Endothelial cell of umbilical vein (primary cell): ENCODE measurements around the gene CRY1. TPM values are rescaled to one million over a fixed set of nuclear protein-coding genes. Genes with fewer than 3 reads are reported as not detected.

Source experiments
- BruUV-seq: library from RNA; stranded (reverse); fragments of 400-500 nt; replicated peaks from 2 replicates; lab custom pipeline; 2021; lab: Mats Ljungman, UMichigan
- CTCF ChIA-PET: fragments of 300-600, 350-600 bp; sonication (Branson Sonifier 250); formaldehyde crosslinking; loops from one replicate; lab custom pipeline; 2021; ENCODE audit warnings: antibody characterized with exemption, inconsistent platforms; lab: Charles Lee
- POLR2A ChIA-PET: fragments of 300-600, 350-600 bp; sonication (Branson Sonifier 250); formaldehyde crosslinking; loops from one replicate; lab custom pipeline; 2021; ENCODE audit warnings: antibody characterized with exemption, inconsistent platforms; lab: Charles Lee
- DNase-seq: peaks from one replicate; pipeline ENCODE4 v3.0.0-alpha.2; 2011; ENCODE audit warnings: low read depth, low spot score
- FAIRE-seq: peaks from 2 replicates; lab custom pipeline; 2011; peaks lifted over from hg19 to GRCh38; lab: Jason Lieb, UNC
- H2AFZ ChIP-seq: 2 replicates; pipeline ENCODE4 v1.6.0; 2012; ENCODE audit warnings: low read depth, low read length, control low read depth, inconsistent platforms
- H3K27ac ChIP-seq: 2 replicates; pipeline ENCODE4 v1.5.1; 2011; ENCODE audit warnings: low read depth, mild to moderate bottlenecking, control low read depth, low read length, moderate library complexity; ENCODE audit not compliant: insufficient read depth
- H3K27me3 ChIP-seq, 2 experiments: 2 replicates each; pipeline versions ENCODE4 v1.6.0 to v1.6.1; 2011; ENCODE audit warnings: low read length in 2 of 2, mixed read lengths in 1 of 2; ENCODE audit not compliant: control insufficient read depth in 2 of 2, insufficient read depth in 2 of 2
- H3K36me3 ChIP-seq, 2 experiments: 2 replicates in 1 of 2; 3 replicates in 1 of 2; pipeline ENCODE4 v1.5.1; 2011; ENCODE audit warnings: low read length in 2 of 2, mild to moderate bottlenecking in 1 of 2, moderate library complexity in 1 of 2; ENCODE audit not compliant: control insufficient read depth in 2 of 2, insufficient read depth in 2 of 2; ENCODE audit errors: extremely low read depth in 1 of 2
- H3K4me1 ChIP-seq: 3 replicates; pipeline ENCODE4 v1.5.1; 2011; ENCODE audit warnings: mild to moderate bottlenecking, low read length; ENCODE audit not compliant: control insufficient read depth, insufficient read depth; ENCODE audit errors: extremely low read depth
- H3K4me2 ChIP-seq: 2 replicates; pipeline ENCODE4 v1.6.1; 2011; ENCODE audit warnings: low read length, control low read depth, mixed read lengths; ENCODE audit not compliant: insufficient read depth
- H3K4me3 ChIP-seq, 3 experiments: fragments of 200-600 bp in 1 of 3; sonication (generic), shearing (Covaris generic) in 1 of 3; replicated peaks in 1 of 3; 2 replicates each; pipeline ENCODE4 v1.5.1; 2011 to 2016; ENCODE audit warnings: control low read depth in 3 of 3, low read length in 3 of 3, mild to moderate bottlenecking in 2 of 3, inconsistent platforms in 1 of 3, low read depth in 1 of 3, moderate library complexity in 1 of 3; ENCODE audit not compliant: insufficient read depth in 1 of 3
- H3K79me2 ChIP-seq: 2 replicates; pipeline ENCODE4 v1.6.0; 2012; ENCODE audit warnings: low read length, inconsistent platforms; ENCODE audit not compliant: control insufficient read depth, insufficient read depth
- H3K9ac ChIP-seq: replicated peaks from 2 replicates; pipeline ENCODE3; 2011; ENCODE audit warnings: low read length, control low read depth; ENCODE audit not compliant: insufficient read depth; ENCODE audit errors: extremely low read depth
- H3K9me1 ChIP-seq: replicated peaks from 3 replicates; pipeline ENCODE4 v1.6.0; 2011; ENCODE audit warnings: mild to moderate bottlenecking, low read length; ENCODE audit not compliant: control insufficient read depth, insufficient read depth; ENCODE audit errors: extremely low read depth
- H3K9me3 ChIP-seq: replicated peaks from 2 replicates; pipeline ENCODE4 v1.5.1; 2012; ENCODE audit warnings: low read length, inconsistent platforms; ENCODE audit not compliant: control insufficient read depth, insufficient read depth
- H4K20me1 ChIP-seq: replicated peaks from 2 replicates; pipeline ENCODE3; 2011; ENCODE audit warnings: mild to moderate bottlenecking, low read length; ENCODE audit not compliant: control insufficient read depth, insufficient read depth; ENCODE audit errors: extremely low read depth
- CTCF ChIP-seq, 2 donors: IDR thresholded peaks; 1 replicate in 1 of 2; 2 replicates in 1 of 2; pipeline ENCODE4 v1.5.1; 2011; ENCODE audit warnings: low read length in 2 of 2, mild to moderate bottlenecking in 2 of 2, moderate library complexity in 2 of 2, control low read depth in 1 of 2, inconsistent platforms in 1 of 2, low read depth in 1 of 2; ENCODE audit not compliant: insufficient read depth in 1 of 2; ENCODE audit errors: extremely low read depth in 1 of 2
- EZH2 ChIP-seq: IDR thresholded peaks from 2 replicates; pipeline ENCODE4 v1.6.1; 2012; ENCODE audit warnings: borderline replicate concordance, low read depth, mild to moderate bottlenecking, moderate library complexity, low read length, inconsistent platforms; ENCODE audit not compliant: severe bottlenecking
- FOS ChIP-seq: IDR thresholded peaks from 2 replicates; pipeline ENCODE4 v1.6.1; 2011; ENCODE audit warnings: mild to moderate bottlenecking, low read length, moderate library complexity, borderline replicate concordance; ENCODE audit not compliant: insufficient read depth
- GATA2 ChIP-seq: IDR thresholded peaks from 2 replicates; pipeline ENCODE4 v1.7.0; 2011; ENCODE audit warnings: low read depth, mild to moderate bottlenecking, moderate library complexity, mixed read lengths, low read length; ENCODE audit not compliant: insufficient read length, insufficient read depth
- JUN ChIP-seq: IDR thresholded peaks from 2 replicates; pipeline ENCODE4 v1.6.1; 2011; ENCODE audit warnings: borderline replicate concordance, low read depth; ENCODE audit not compliant: insufficient read length, insufficient read depth
- MAX ChIP-seq: IDR thresholded peaks from 2 replicates; pipeline ENCODE4 v1.6.1; 2011; ENCODE audit not compliant: insufficient read depth, insufficient read length
- MYC ChIP-seq: IDR thresholded peaks from one replicate; pipeline ENCODE4 v1.6.1; 2011; ENCODE audit warnings: mild to moderate bottlenecking, low read depth, low read length
- POLR2A ChIP-seq: IDR thresholded peaks from 2 replicates; pipeline ENCODE4 v1.6.1; 2012; ENCODE audit warnings: low read depth, mild to moderate bottlenecking, control low read depth, low read length
- dilution Hi-C: fragments of 300-500 bp; cut with MboI; formaldehyde crosslinking; loops from one replicate; pipeline ENCODE4 v1.15.0; 2019; ENCODE audit warnings: low sequenced_read_pairs; ENCODE audit not compliant: extremely low pct_ligation_motif_present
- intact Hi-C: fragments of 100-400 bp; cut with micrococcal nuclease; formaldehyde crosslinking; loops from one replicate; pipeline ENCODE4 v1.10.0; 2022
- polyA plus RNA-seq, 4 experiments: library from polyadenylated mRNA; depleted of rRNA in 3 of 4; stranded (reverse) in 3 of 4; unstranded in 1 of 4; fragments of >200 nt; gene quantifications; 2 replicates each; pipeline versions ENCODE4 v1.2.1 to v1.2.3, GENCODE V29; 2011 to 2012; ENCODE audit warnings: missing spikeins in 1 of 4
- total RNA-seq: library from RNA; stranded (reverse); gene quantifications from 2 replicates; pipeline ENCODE4 v1.2.3, GENCODE V29; 2021

The CRY1 gene
- total and polyA plus RNA-seq, 2 donors (not counting 3 experiments of a cell fraction or from before 2014, with no cell fraction given) = 11.4 to 21.0 TPM

- ChIA-PET POLR2A (no interaction called here), CTCF (interaction anchor here (6.3 to 8.1 kb wide), 2 partner anchors 269 to 474 kb away, joined by 259 to 296 read pairs; no protein-coding TSS in a partner anchor)
- intact Hi-C loops (loop anchor here (5.0 kb wide), 1 partner anchor 543 kb away; no protein-coding TSS in a partner anchor), dilution Hi-C loops (loop anchor here (25.0 kb wide), 1 partner anchor 478 kb away; no protein-coding TSS in a partner anchor)
- TF ChIP-seq CTCF (IDR thresholded peaks at IDR 0.05; ENCODE audit: extremely low read depth in 1 of 2, insufficient read depth in 1 of 2, low read depth in 1 of 2, low read length in 2 of 2) (peak; percentile 16 to 20), MYC (no peak)
- Histone ChIP-seq H3K9ac (no peak overlapping the region), H3K27me3 (peaks cover 0 to 2% of the 10 kb centered on the region in 2 experiments), H2AFZ (no peak overlapping the region), H3K79me2 (no peaks in the 10 kb centered on the region), H3K27ac (no peak overlapping the region), H3K9me1 (no peaks in the 10 kb centered on the region), H3K4me3 (no peak overlapping the region), H3K36me3 (no peaks in the 10 kb centered on the region), H3K4me2 (no peak overlapping the region), H3K4me1 (no peaks in the 10 kb centered on the region), H4K20me1 (no peaks in the 10 kb centered on the region), H3K9me3 (no peaks in the 10 kb centered on the region)
- FAIRE-seq (no peak), DNase-seq (no peak)
- no TSS peak for BruUV-seq
Measured at GRCh38 chr12:107134558-107134957, 41.2 kb upstream of the CRY1 start.

GRCh38 chr12:107133462-107133861 is 40.1 kb upstream of the CRY1 start:
- H3K79me2 ChIP-seq = no peaks in the 10 kb centered on the region
- no peaks in the 10 kb centered on the region for H3K36me3 ChIP-seq
- peaks cover 0 to 2% of the 10 kb centered on the region in 2 experiments for H3K27me3 ChIP-seq
- TF ChIP-seq CTCF (IDR thresholded peaks at IDR 0.05; ENCODE audit: extremely low read depth in 1 of 2, insufficient read depth in 1 of 2, low read depth in 1 of 2, low read length in 2 of 2) (no peak), FOS (no peak), MAX (no peak), EZH2 (no peak), GATA2 (no peak), POLR2A (no peak), MYC (no peak), JUN (no peak)
- intact Hi-C loops = loop anchor here (5.0 kb wide), 1 partner anchor 544 kb away; no protein-coding TSS in a partner anchor
- ChIA-PET CTCF (interaction anchor here (6.3 to 8.1 kb wide), 2 partner anchors 270 to 475 kb away, joined by 259 to 296 read pairs; no protein-coding TSS in a partner anchor), POLR2A (no interaction called here)
- H3K9me3 ChIP-seq = no peaks in the 10 kb centered on the region
- BruUV-seq = no TSS peak
- H3K4me2 ChIP-seq = no peak overlapping the region
- H3K9ac ChIP-seq = no peak overlapping the region
- DNase-seq (no peak), FAIRE-seq (no peak)
- no peak overlapping the region for H3K27ac ChIP-seq
- dilution Hi-C loops = loop anchor here (25.0 kb wide), 1 partner anchor 479 kb away; no protein-coding TSS in a partner anchor
- H2AFZ ChIP-seq = no peak overlapping the region
- no peaks in the 10 kb centered on the region for H3K4me1 ChIP-seq
- H3K4me3 ChIP-seq = no peak overlapping the region
- no peaks in the 10 kb centered on the region for H3K9me1 ChIP-seq
- no peaks in the 10 kb centered on the region for H4K20me1 ChIP-seq
